Right lobe of liver (tissue), 6 donors: ENCODE measurements around the gene ABCD2. TPM values are rescaled to one million over a fixed set of nuclear protein-coding genes. Genes with fewer than 3 reads are reported as not detected.

Source experiments
- ATAC-seq, 4 donors: fragments of 200-7000 bp; cut with Tn5 transposase; one replicate each; pipeline ENCODE4 v1.9.1; 2020; ENCODE audit warnings: mild to moderate bottlenecking in 4 of 4, moderate library complexity in 4 of 4
- DNase-seq, 3 donors: peaks; one replicate each; pipeline ENCODE4 v3.0.0-alpha.2; 2020
- H3K27ac ChIP-seq, 3 donors: fragments of 200-600 bp; one replicate each; pipeline ENCODE4 v1.8.0; 2022
- H3K27me3 ChIP-seq, 2 donors: fragments of 200-600 bp; one replicate each; pipeline ENCODE4 v1.8.0; 2022
- H3K36me3 ChIP-seq, 4 donors: fragments of 200-600 bp; sonication (generic) in 1 of 4; one replicate each; pipeline versions ENCODE4 v1.5.1 to v1.8.0; 2017 to 2022; ENCODE audit warnings: control low read depth in 1 of 4
- H3K4me1 ChIP-seq, 4 donors: fragments of 200-600 bp; sonication (generic) in 1 of 4; one replicate each; pipeline versions ENCODE4 v1.5.1 to v1.8.0; 2017 to 2022; ENCODE audit warnings: control low read depth in 1 of 4
- H3K4me3 ChIP-seq, 3 donors: fragments of 200-600 bp; one replicate each; pipeline ENCODE4 v1.8.0; 2022
- H3K9me3 ChIP-seq, 4 donors: fragments of 200-600 bp; sonication (generic) in 1 of 4; one replicate each; pipeline versions ENCODE4 v1.5.1 to v1.8.0; 2017 to 2022; ENCODE audit warnings: control low read depth in 1 of 4
- POLR2A ChIP-seq: fragments of 450-650 bp; IDR thresholded peaks from one replicate; pipeline ENCODE4 v1.6.1; 2017; ENCODE audit warnings: antibody characterized with exemption, mild to moderate bottlenecking
- WGBS: methylation state at CpG from one replicate; pipeline ENCODE4 v1.1.6; 2018; ENCODE audit warnings: low coverage, low lambda C conversion rate; ENCODE audit not compliant: insufficient coverage; ENCODE audit errors: missing lambda C conversion rate; 5-methylcytosine and 5-hydroxymethylcytosine counted together
- intact Hi-C, 2 donors: fragments of 100-400 bp; cut with DNase I; formaldehyde crosslinking; loops; one replicate each; pipeline versions ENCODE4 v1.11.2 to v1.14.1; 2022
- total RNA-seq, 6 experiments: library from RNA; depleted of rRNA in 2 of 6; stranded (reverse); fragments of >200 nt in 2 of 6; fragmentation: NEBNext Ultra II Directional in 3 of 6; extraction: Animal tissue kit (Norgen Biotek cat#: 25700) in 3 of 6; gene quantifications; one replicate each; pipeline versions ENCODE4 v1.1.0 to v1.2.4, GENCODE V29; 2016 to 2023
- TF ChIP-seq, protein P1 (sequence below), 4 donors: fragments of 200-600 bp in 3 of 4; fragments of 450-650 bp in 1 of 4; IDR thresholded peaks; one replicate each; pipeline versions ENCODE4 v1.5.1 to v1.8.0; 2016 to 2022; ENCODE audit warnings: antibody characterized with exemption in 4 of 4, mild to moderate bottlenecking in 2 of 4
- donor health status: DM: no; HTN: yes; CAD: no.
- donor health status: DM: no; HTN: no; CAD: no.
- donor health status: DM: no; HTN: no; CAD: no.
- donor health status: DM: no; HTN: yes; CAD: no.
- donor health status: DM: no; HTN: yes; CAD: no.

ABCD2 gene
- total RNA-seq, 6 experiments from 2014 or later, result 0.05 to 0.25 (median 0.09) TPM; not detected in 2

DNA sequence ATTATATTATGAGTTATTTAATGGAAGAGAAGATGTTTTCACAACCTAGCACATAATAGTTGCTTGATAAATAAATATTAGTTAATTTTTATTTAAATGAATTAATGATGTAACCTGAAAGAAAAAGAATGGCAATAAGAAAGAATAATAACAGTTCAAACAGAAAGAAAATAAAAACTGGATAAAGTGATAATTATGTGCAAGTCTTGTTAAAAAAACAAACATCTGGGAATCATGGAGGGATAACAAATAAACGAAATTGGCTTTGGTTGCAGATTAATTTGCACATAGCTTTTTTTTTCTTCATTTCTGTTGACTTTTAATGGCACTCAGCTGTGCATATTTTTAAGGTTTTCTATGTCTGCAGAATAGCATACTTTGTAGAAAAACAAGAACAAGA, 23.4 kb upstream of the ABCD2 start:
- H3K9me3 ChIP-seq, result no peaks in the 10 kb centered on the region
- peaks cover 0 to 14% (median 2%) of the 10 kb centered on the region in 4 donors for H3K4me1 ChIP-seq
- ATAC-seq, result no peak
- H3K27ac ChIP-seq, result no peak overlapping the region
- no peaks in the 10 kb centered on the region for H3K27me3 ChIP-seq
- WGBS, result 67% methylated on average over 1 of the region's 1 CpG
- H3K4me3 ChIP-seq, result no peak overlapping the region
- no peak for DNase-seq
- intact Hi-C loops, result no loop called here
- H3K36me3 ChIP-seq, result no peaks in the 10 kb centered on the region
- TF ChIP-seq, protein P1, sequence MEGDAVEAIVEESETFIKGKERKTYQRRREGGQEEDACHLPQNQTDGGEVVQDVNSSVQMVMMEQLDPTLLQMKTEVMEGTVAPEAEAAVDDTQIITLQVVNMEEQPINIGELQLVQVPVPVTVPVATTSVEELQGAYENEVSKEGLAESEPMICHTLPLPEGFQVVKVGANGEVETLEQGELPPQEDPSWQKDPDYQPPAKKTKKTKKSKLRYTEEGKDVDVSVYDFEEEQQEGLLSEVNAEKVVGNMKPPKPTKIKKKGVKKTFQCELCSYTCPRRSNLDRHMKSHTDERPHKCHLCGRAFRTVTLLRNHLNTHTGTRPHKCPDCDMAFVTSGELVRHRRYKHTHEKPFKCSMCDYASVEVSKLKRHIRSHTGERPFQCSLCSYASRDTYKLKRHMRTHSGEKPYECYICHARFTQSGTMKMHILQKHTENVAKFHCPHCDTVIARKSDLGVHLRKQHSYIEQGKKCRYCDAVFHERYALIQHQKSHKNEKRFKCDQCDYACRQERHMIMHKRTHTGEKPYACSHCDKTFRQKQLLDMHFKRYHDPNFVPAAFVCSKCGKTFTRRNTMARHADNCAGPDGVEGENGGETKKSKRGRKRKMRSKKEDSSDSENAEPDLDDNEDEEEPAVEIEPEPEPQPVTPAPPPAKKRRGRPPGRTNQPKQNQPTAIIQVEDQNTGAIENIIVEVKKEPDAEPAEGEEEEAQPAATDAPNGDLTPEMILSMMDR (IDR thresholded peaks at IDR 0.05), result no peak
- TF ChIP-seq POLR2A, result no peak

DNA sequence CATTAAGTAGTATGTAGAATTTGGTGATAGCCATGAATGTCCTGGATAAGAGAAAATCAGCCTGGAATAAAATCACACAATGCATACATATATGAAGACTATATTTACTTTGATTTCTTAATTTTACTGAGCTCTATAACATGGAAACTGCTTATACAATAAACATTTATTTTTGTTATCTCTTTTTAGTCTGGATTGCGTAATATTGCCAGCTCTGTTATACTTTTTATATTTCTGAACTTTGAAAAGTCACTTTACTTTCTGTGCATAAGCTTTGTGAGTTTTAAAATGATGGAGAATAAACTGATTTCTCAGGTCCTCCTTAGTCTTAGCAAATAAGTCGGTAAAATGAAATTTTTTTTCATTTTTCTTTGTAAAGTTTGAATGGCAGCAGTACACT, 19.2 kb upstream of the ABCD2 start:
- DNase-seq, result no peak
- Histone ChIP-seq H3K27me3 (no peaks in the 10 kb centered on the region), H3K36me3 (no peaks in the 10 kb centered on the region), H3K9me3 (no peaks in the 10 kb centered on the region), H3K27ac (no peak overlapping the region), H3K4me1 (no peaks in the 10 kb centered on the region), H3K4me3 (no peak overlapping the region)
- 94% methylated on average over 2 of the region's 2 CpGs for WGBS
- ATAC-seq, result no peak
- intact Hi-C loops, result no loop called here
- TF ChIP-seq, protein P1 (IDR thresholded peaks at IDR 0.05), result no peak
- TF ChIP-seq POLR2A, result no peak

DNA sequence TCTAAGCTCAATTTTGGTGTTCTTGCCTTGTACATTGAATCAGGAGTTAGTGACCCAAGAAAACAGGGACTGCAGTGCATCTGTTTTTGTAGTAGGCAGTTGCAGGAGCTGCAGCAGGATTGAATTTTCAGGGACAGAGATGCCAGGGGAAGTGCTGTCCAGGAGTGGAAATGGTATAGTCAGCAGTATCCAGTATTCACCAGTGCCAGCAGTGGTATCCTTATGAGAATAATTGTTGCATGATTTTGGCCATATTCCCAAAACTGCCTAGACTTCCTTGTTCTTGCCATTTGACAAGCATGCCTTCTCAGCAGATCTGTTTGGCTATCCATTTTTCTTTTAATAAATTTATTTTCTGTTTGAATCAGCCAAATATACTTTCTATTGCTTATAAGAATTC, 18.6 kb upstream of the ABCD2 start:
- no peak overlapping the region for H3K27ac ChIP-seq
- ATAC-seq, result no peak
- intact Hi-C loops, result no loop called here
- no peak for TF ChIP-seq POLR2A
- TF ChIP-seq, protein P1 (IDR thresholded peaks at IDR 0.05), result no peak
- no peaks in the 10 kb centered on the region for H3K9me3 ChIP-seq
- no peaks in the 10 kb centered on the region for H3K4me1 ChIP-seq
- H3K36me3 ChIP-seq, result no peaks in the 10 kb centered on the region
- H3K4me3 ChIP-seq, result no peak overlapping the region
- no peaks in the 10 kb centered on the region for H3K27me3 ChIP-seq
- no peak for DNase-seq

DNA sequence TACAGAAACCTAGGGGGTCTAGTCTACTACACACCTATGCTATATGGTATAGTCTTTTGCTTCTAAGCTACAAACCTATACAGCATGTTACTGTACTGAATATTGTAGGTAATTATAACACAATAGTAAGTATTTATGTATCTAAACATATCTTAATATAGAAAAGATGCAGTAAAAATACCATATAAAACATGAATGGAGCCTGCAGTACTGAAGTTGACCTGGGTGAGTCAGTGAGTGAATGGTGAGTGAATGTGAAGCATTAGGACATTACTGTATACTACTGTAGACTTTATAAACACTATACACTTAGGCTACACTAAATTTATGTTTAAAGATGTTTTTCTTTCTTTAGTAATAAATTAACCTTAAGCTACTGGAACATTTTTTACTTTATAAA, 13.1 kb upstream of the ABCD2 start:
- ATAC-seq, result no peak
- H3K4me3 ChIP-seq, result no peak overlapping the region
- intact Hi-C loops, result no loop called here
- no peaks in the 10 kb centered on the region for H3K9me3 ChIP-seq
- DNase-seq, result no peak
- no peaks in the 10 kb centered on the region for H3K36me3 ChIP-seq
- H3K27ac ChIP-seq, result no peak overlapping the region
- H3K27me3 ChIP-seq, result no peaks in the 10 kb centered on the region
- H3K4me1 ChIP-seq, result no peaks in the 10 kb centered on the region
- no peak for TF ChIP-seq POLR2A
- TF ChIP-seq, protein P1 (IDR thresholded peaks at IDR 0.05), result no peak

DNA sequence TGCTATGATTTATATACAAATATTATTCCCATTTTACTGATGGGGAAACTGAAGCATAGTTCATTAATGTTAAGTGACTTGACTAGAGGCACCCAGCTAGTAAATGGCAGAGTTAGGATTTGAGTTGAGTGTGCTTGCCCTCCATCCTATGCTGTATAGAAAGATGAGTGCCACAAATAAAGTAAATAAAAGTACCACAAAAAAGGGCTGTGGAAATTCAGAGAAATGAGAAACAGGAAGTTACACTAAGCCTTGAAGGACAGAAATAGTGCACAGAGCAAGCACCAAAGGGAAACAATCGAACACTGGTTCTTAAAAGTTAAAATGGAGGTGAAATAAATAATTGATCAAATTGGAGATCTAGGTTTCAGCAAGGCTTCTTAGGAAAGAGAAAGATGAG, 9.2 kb upstream of the ABCD2 start:
- TF ChIP-seq, protein P1 (IDR thresholded peaks at IDR 0.05), result no peak
- no peak for TF ChIP-seq POLR2A
- Histone ChIP-seq H3K4me1 (no peaks in the 10 kb centered on the region), H3K9me3 (no peaks in the 10 kb centered on the region), H3K4me3 (no peak overlapping the region), H3K36me3 (no peaks in the 10 kb centered on the region), H3K27ac (no peak overlapping the region), H3K27me3 (no peaks in the 10 kb centered on the region)
- DNase-seq (no peak), ATAC-seq (no peak)
- intact Hi-C loops, result no loop called here
- WGBS, result 24% methylated on average over 1 of the region's 1 CpG
